GM23248 (cell line): ENCODE data around the gene LRP6. TPM values are rescaled to one million over a fixed set of nuclear protein-coding genes. Genes with fewer than 3 reads are reported as not detected.

Experiments used
- DNase-seq: peaks from one replicate; pipeline ENCODE4 v3.0.0-alpha.2; 2015
- H2AFZ ChIP-seq: fragments of 200-600 bp; sonication (generic); 2 replicates; pipeline ENCODE4 v1.6.1; 2016; ENCODE audit warnings: antibody characterized with exemption
- H3F3A ChIP-seq: fragments of 200-600 bp; sonication (generic); 2 replicates; pipeline ENCODE4 v1.6.1; 2016; ENCODE audit warnings: mild to moderate bottlenecking, antibody characterized with exemption, mixed run types; ENCODE audit not compliant: insufficient read depth
- H3K27ac ChIP-seq: fragments of 200-600 bp; sonication (generic); 2 replicates; pipeline ENCODE4 v1.5.1; 2016; ENCODE audit warnings: mild to moderate bottlenecking
- H3K27me3 ChIP-seq: fragments of 200-600 bp; sonication (generic); replicated peaks from 2 replicates; pipeline ENCODE4 v1.6.1; 2016; ENCODE audit warnings: mild to moderate bottlenecking; ENCODE audit not compliant: insufficient read depth
- H3K36me3 ChIP-seq: fragments of 200-600 bp; sonication (generic); 2 replicates; pipeline ENCODE4 v1.6.1; 2016; ENCODE audit warnings: low read depth, mild to moderate bottlenecking
- H3K4me1 ChIP-seq: fragments of 200-600 bp; sonication (generic); 2 replicates; pipeline ENCODE4 v1.6.1; 2016; ENCODE audit warnings: mild to moderate bottlenecking; ENCODE audit not compliant: insufficient read depth
- H3K4me2 ChIP-seq: fragments of 200-600 bp; sonication (generic); one replicate; pipeline ENCODE4 v1.6.1; 2016; ENCODE audit warnings: mild to moderate bottlenecking; ENCODE audit not compliant: unreplicated experiment
- H3K4me3 ChIP-seq: fragments of 200-600 bp; sonication (generic); 2 replicates; pipeline ENCODE4 v1.5.1; 2016; ENCODE audit warnings: mild to moderate bottlenecking
- H3K79me2 ChIP-seq: fragments of 200-600 bp; sonication (generic); 2 replicates; pipeline ENCODE4 v1.6.1; 2016; ENCODE audit warnings: mild to moderate bottlenecking; ENCODE audit not compliant: insufficient read depth
- H3K9ac ChIP-seq: fragments of 200-600 bp; sonication (generic); 2 replicates; pipeline ENCODE4 v1.6.1; 2016; ENCODE audit warnings: mild to moderate bottlenecking
- H3K9me2 ChIP-seq: fragments of 200-600 bp; sonication (generic); 2 replicates; pipeline ENCODE4 v1.6.1; 2016; ENCODE audit warnings: mixed run types, mild to moderate bottlenecking, moderate library complexity; ENCODE audit not compliant: insufficient read depth
- H3K9me3 ChIP-seq: fragments of 200-600 bp; sonication (generic); one replicate; pipeline ENCODE4 v1.6.1; 2017; ENCODE audit warnings: low read depth
- H4K20me1 ChIP-seq: fragments of 200-600 bp; sonication (generic); 2 replicates; pipeline ENCODE4 v1.6.0; 2016; ENCODE audit not compliant: insufficient read depth
- EZH2 ChIP-seq: fragments of 200-600 bp; sonication (generic); IDR thresholded peaks from 2 replicates; pipeline ENCODE4 v1.6.1; 2018; ENCODE audit warnings: antibody characterized with exemption, mild to moderate bottlenecking; ENCODE audit not compliant: insufficient read depth, poor library complexity, severe bottlenecking
- EZH2phosphoT487 ChIP-seq: fragments of 200-600 bp; sonication (generic); IDR thresholded peaks from 2 replicates; pipeline ENCODE4 v1.6.1; 2018; ENCODE audit warnings: antibody characterized with exemption, moderate library complexity, mild to moderate bottlenecking, low read depth; ENCODE audit not compliant: insufficient read depth
- WGBS, 2 experiments: methylation state at CpG; one replicate each; pipeline ENCODE4 v1.1.6; 2015 to 2017; ENCODE audit warnings: low lambda C conversion rate in 2 of 2, low coverage in 1 of 2; ENCODE audit errors: missing lambda C conversion rate in 2 of 2; 5-methylcytosine and 5-hydroxymethylcytosine counted together
- in situ Hi-C: fragments of 300-500 bp; cut with MboI; formaldehyde crosslinking; loops from 2 replicates; pipeline ENCODE4 v1.15.0; 2020
- polyA plus RNA-seq: library from polyadenylated mRNA; unstranded; fragments of >200 nt; fragmentation: Nextera tagmentation; extraction: Ambion mirVana; gene quantifications from 2 replicates; pipeline ENCODE4 v1.2.1, GENCODE V29; 2016
- total RNA-seq: library from RNA; depleted of rRNA; stranded (reverse); fragments of >200 nt; shearing (Covaris generic); gene quantifications from 2 replicates; pipeline ENCODE4 v1.2.3, GENCODE V29; 2014

Gene LRP6
- total and polyA plus RNA-seq, 2 experiments from 2014 or later, result 10.3 to 20.1 TPM

- Histone ChIP-seq H3K4me1 (peaks cover 41% of the 10 kb centered on the region), H3K79me2 (0 out of 2 replicates have a peak, but pooled peaks cover 4% of the 10 kb centered on the region), H3K9ac (no peak overlapping the region), H3K4me3 (no peak overlapping the region), H3K27ac (no peak overlapping the region), H2AFZ (no peak overlapping the region), H3F3A (peaks cover 16% of the 10 kb centered on the region), H3K36me3 (no peaks in the 10 kb centered on the region), H3K27me3 (no peaks in the 10 kb centered on the region), H3K4me2 (no peak overlapping the region), H4K20me1 (no peaks in the 10 kb centered on the region), H3K9me2 (no peaks in the 10 kb centered on the region), H3K9me3 (no peaks in the 10 kb centered on the region)
- no peak for DNase-seq
- WGBS, 2 experiments, result 14 to 22% methylated on average over 2 of the region's 2 CpGs
- in situ Hi-C loops, result no loop called here
- TF ChIP-seq EZH2phosphoT487 (no peak), EZH2 (no peak)
These were observed 88.3 kb downstream of the LRP6 start for GRCh38 chr12:12178559-12178958.

- no peak overlapping the region for H3K27ac ChIP-seq
- H3K4me2 ChIP-seq, result no peak overlapping the region
- H3K9me2 ChIP-seq, result no peaks in the 10 kb centered on the region
- no peak for DNase-seq
- 0 out of 2 replicates have a peak, but pooled peaks cover 4% of the 10 kb centered on the region for H3K79me2 ChIP-seq
- H3K4me1 ChIP-seq, result peaks cover 27% of the 10 kb centered on the region
- no peaks in the 10 kb centered on the region for H3K36me3 ChIP-seq
- no peak for TF ChIP-seq EZH2
- TF ChIP-seq EZH2phosphoT487, result no peak
- H2AFZ ChIP-seq, result no peak overlapping the region
- H3K4me3 ChIP-seq, result no peak overlapping the region
- in situ Hi-C loops, result no loop called here
- H3K9me3 ChIP-seq, result no peaks in the 10 kb centered on the region
- H4K20me1 ChIP-seq, result no peaks in the 10 kb centered on the region
- no peak overlapping the region for H3K9ac ChIP-seq
- 95 to 100% methylated on average over 3 of the region's 3 CpGs for WGBS, 2 experiments
- peaks cover 8% of the 10 kb centered on the region; the same call in 1 of the 2 replicates for H3F3A ChIP-seq
- no peaks in the 10 kb centered on the region for H3K27me3 ChIP-seq
These were observed 90.4 kb downstream of the LRP6 start for GRCh38 chr12:12176402-12176801.

GRCh38 chr12:12171991-12172511 lies 94.8 kb downstream of the LRP6 start:
- Histone ChIP-seq H4K20me1 (no peaks in the 10 kb centered on the region), H2AFZ (no peak overlapping the region), H3K9me2 (no peaks in the 10 kb centered on the region), H3K4me2 (no peak overlapping the region), H3K4me1 (peaks cover 8% of the 10 kb centered on the region), H3K27me3 (no peaks in the 10 kb centered on the region), H3K4me3 (no peak overlapping the region), H3K9me3 (no peaks in the 10 kb centered on the region), H3K9ac (no peak overlapping the region), H3K36me3 (no peaks in the 10 kb centered on the region), H3F3A (0 out of 2 replicates have a peak, but pooled peaks cover 2% of the 10 kb centered on the region), H3K79me2 (peaks cover 10% of the 10 kb centered on the region; the same call in 1 of the 2 replicates), H3K27ac (no peak overlapping the region)
- 0 to 7% methylated on average over 1 of the region's 1 CpG for WGBS, 2 experiments
- in situ Hi-C loops, result no loop called here
- DNase-seq, result peak; percentile 46
- no peak for TF ChIP-seq EZH2
- TF ChIP-seq EZH2phosphoT487, result no peak

- H3K4me1 ChIP-seq, result peaks cover 8% of the 10 kb centered on the region
- in situ Hi-C loops, result no loop called here
- 97 to 100% methylated on average over 1 of the region's 1 CpG for WGBS, 2 experiments
These were observed 99.0 kb downstream of the LRP6 start for GRCh38 chr12:12167847-12168246.

GRCh38 chr12:12166751-12167150 lies 100.1 kb downstream of the LRP6 start:
- in situ Hi-C loops, result no loop called here
- no peak for TF ChIP-seq EZH2
- no peak for TF ChIP-seq EZH2phosphoT487
- peaks cover 6% of the 10 kb centered on the region; the same call in 1 of the 2 replicates for H3K79me2 ChIP-seq
- H3K36me3 ChIP-seq, result 0 out of 2 replicates have a peak, but pooled peaks cover 6% of the 10 kb centered on the region
- H3K4me2 ChIP-seq, result no peak overlapping the region
- no peaks in the 10 kb centered on the region for H3K9me2 ChIP-seq
- no peak overlapping the region for H3K27ac ChIP-seq
- H4K20me1 ChIP-seq, result no peaks in the 10 kb centered on the region
- no peak for DNase-seq
- no peak overlapping the region for H3K4me3 ChIP-seq
- H3K4me1 ChIP-seq, result peaks cover 2% of the 10 kb centered on the region
- H2AFZ ChIP-seq, result no peak overlapping the region
- H3K9me3 ChIP-seq, result no peaks in the 10 kb centered on the region
- no peaks in the 10 kb centered on the region for H3K27me3 ChIP-seq
- no peaks in the 10 kb centered on the region for H3F3A ChIP-seq
- H3K9ac ChIP-seq, result no peak overlapping the region

More at GRCh38 chr12:12167847-12168246, 99.0 kb downstream of the LRP6 start:
- Histone ChIP-seq H3K9me2 (no peaks in the 10 kb centered on the region), H3K27me3 (no peaks in the 10 kb centered on the region), H4K20me1 (no peaks in the 10 kb centered on the region), H3F3A (0 out of 2 replicates have a peak, but pooled peaks cover 2% of the 10 kb centered on the region), H3K36me3 (0 out of 2 replicates have a peak, but pooled peaks cover 6% of the 10 kb centered on the region), H3K9me3 (no peaks in the 10 kb centered on the region), H3K27ac (no peak overlapping the region), H3K79me2 (peaks cover 6% of the 10 kb centered on the region; the same call in 1 of the 2 replicates), H3K4me2 (no peak overlapping the region), H2AFZ (no peak overlapping the region), H3K9ac (no peak overlapping the region), H3K4me3 (no peak overlapping the region)
- no peak for TF ChIP-seq EZH2
- no peak for TF ChIP-seq EZH2phosphoT487
- no peak for DNase-seq
